ENCODE results near the gene DNAJA1.

DNA sequence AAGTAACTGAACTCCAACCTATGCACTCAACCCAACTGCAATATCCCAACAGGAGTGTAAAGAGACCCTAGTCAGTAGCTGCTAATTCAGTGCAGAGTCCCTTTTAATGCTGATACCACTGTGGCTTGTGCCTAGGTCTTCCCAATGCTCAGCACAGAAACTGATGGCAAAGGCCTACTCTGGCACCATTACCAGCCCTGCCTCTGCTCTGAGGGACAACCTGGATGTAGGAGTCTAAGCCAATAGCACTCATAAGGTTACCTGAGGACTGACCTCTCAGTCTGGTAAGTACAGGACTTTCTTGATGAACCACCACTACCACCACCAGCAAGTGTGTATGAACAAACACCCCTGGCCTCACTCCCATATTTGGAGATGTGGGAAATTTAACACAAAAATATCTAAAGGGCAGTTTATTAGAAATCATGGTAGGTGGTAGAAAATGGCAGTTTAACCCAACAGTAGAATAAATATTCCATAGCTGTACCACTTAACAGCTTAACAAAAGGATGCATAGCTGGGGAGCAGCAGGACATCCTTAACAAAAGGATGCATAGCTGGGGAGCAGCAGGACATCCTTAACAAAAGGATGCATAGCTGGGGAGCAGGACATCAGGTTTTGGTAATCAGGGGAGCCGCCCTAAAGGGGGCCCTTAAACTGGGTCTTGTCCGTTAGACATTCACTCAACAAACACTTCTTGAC lies 11.0 kb upstream of the DNAJA1 start:
- TF ChIP-seq, protein P1, sequence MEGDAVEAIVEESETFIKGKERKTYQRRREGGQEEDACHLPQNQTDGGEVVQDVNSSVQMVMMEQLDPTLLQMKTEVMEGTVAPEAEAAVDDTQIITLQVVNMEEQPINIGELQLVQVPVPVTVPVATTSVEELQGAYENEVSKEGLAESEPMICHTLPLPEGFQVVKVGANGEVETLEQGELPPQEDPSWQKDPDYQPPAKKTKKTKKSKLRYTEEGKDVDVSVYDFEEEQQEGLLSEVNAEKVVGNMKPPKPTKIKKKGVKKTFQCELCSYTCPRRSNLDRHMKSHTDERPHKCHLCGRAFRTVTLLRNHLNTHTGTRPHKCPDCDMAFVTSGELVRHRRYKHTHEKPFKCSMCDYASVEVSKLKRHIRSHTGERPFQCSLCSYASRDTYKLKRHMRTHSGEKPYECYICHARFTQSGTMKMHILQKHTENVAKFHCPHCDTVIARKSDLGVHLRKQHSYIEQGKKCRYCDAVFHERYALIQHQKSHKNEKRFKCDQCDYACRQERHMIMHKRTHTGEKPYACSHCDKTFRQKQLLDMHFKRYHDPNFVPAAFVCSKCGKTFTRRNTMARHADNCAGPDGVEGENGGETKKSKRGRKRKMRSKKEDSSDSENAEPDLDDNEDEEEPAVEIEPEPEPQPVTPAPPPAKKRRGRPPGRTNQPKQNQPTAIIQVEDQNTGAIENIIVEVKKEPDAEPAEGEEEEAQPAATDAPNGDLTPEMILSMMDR (IDR thresholded peaks at IDR 0.05): no peak
- TF ChIP-seq, protein P2, sequence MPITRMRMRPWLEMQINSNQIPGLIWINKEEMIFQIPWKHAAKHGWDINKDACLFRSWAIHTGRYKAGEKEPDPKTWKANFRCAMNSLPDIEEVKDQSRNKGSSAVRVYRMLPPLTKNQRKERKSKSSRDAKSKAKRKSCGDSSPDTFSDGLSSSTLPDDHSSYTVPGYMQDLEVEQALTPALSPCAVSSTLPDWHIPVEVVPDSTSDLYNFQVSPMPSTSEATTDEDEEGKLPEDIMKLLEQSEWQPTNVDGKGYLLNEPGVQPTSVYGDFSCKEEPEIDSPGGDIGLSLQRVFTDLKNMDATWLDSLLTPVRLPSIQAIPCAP (CRISPR knock-in tag; IDR thresholded peaks at IDR 0.05): no peak
- TF ChIP-seq, protein P3, sequence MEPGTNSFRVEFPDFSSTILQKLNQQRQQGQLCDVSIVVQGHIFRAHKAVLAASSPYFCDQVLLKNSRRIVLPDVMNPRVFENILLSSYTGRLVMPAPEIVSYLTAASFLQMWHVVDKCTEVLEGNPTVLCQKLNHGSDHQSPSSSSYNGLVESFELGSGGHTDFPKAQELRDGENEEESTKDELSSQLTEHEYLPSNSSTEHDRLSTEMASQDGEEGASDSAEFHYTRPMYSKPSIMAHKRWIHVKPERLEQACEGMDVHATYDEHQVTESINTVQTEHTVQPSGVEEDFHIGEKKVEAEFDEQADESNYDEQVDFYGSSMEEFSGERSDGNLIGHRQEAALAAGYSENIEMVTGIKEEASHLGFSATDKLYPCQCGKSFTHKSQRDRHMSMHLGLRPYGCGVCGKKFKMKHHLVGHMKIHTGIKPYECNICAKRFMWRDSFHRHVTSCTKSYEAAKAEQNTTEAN (CRISPR knock-in tag; IDR thresholded peaks at IDR 0.05): no peak
- no peak for TF ChIP-seq NR2C2 (CRISPR knock-in tag; IDR thresholded peaks at IDR 0.05)
- TF ChIP-seq GABPB1 (CRISPR knock-in tag; IDR thresholded peaks at IDR 0.05): no peak
- TF ChIP-seq, protein P4, sequence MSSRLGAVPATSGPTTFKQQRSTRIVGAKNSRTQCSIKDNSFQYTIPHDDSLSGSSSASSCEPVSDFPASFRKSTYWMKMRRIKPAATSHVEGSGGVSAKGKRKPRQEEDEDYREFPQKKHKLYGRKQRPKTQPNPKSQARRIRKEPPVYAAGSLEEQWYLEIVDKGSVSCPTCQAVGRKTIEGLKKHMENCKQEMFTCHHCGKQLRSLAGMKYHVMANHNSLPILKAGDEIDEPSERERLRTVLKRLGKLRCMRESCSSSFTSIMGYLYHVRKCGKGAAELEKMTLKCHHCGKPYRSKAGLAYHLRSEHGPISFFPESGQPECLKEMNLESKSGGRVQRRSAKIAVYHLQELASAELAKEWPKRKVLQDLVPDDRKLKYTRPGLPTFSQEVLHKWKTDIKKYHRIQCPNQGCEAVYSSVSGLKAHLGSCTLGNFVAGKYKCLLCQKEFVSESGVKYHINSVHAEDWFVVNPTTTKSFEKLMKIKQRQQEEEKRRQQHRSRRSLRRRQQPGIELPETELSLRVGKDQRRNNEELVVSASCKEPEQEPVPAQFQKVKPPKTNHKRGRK (CRISPR knock-in tag; IDR thresholded peaks at IDR 0.05; ENCODE audit: borderline replicate concordance): no peak
- TF ChIP-seq TEAD4 (CRISPR knock-in tag; IDR thresholded peaks at IDR 0.05): no peak
- TF ChIP-seq, protein P5, sequence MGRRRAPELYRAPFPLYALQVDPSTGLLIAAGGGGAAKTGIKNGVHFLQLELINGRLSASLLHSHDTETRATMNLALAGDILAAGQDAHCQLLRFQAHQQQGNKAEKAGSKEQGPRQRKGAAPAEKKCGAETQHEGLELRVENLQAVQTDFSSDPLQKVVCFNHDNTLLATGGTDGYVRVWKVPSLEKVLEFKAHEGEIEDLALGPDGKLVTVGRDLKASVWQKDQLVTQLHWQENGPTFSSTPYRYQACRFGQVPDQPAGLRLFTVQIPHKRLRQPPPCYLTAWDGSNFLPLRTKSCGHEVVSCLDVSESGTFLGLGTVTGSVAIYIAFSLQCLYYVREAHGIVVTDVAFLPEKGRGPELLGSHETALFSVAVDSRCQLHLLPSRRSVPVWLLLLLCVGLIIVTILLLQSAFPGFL (CRISPR knock-in tag; IDR thresholded peaks at IDR 0.05; ENCODE audit: borderline replicate concordance): no peak
- no peak for TF ChIP-seq FOXK1 (CRISPR knock-in tag; IDR thresholded peaks at IDR 0.05)

Measured in WTC11 (cell line).